ENCODE results near the gene AFF2. TPM values are rescaled to one million over a fixed set of nuclear protein-coding genes. Genes with fewer than 3 reads are reported as not detected.

The AFF2 gene
- polyA plus RNA-seq, 1 of the 3 experiments (the other 2 are of a cell fraction): not detected

DNA sequence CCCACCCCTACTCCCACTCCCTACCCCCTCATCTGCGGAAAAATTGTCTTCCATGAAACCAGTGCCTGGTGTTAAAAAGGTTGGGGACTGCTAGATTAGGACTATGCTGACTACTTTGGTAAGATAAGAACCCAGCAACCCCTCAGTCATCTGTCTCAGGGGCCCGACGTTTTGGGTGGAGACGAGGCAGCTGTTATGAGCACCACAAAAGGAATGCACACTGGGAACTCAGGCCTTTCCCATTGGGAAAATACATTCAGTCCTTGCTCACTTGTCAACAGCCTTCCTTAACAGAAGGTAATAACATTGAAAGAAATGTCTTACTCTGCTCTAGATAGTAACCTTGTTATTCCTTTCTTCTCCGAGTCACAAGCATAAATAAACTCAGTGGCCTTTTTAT lies 310.8 kb downstream of the AFF2 start:
- H3K9ac ChIP-seq: no peak overlapping the region
- no peaks in the 10 kb centered on the region for H3K27me3 ChIP-seq (ENCODE audit: insufficient read depth)
- no peaks in the 10 kb centered on the region for H3K9me2 ChIP-seq
- 0% methylated on average over 5 of the region's 5 CpGs for WGBS (ENCODE audit: low lambda C conversion rate)
- no peaks in the 10 kb centered on the region for H3K4me1 ChIP-seq (ENCODE audit: control insufficient read depth in 1 of 2, insufficient read depth in 2 of 2, low read depth in 1 of 2, low read length in 1 of 2)
- no peak overlapping the region for H3K4me3 ChIP-seq (ENCODE audit: low read depth in 2 of 2, low read length in 1 of 2)
- no peaks in the 10 kb centered on the region for H3K36me3 ChIP-seq (replicated peaks in 1 of 2; ENCODE audit: control insufficient read depth in 1 of 2, insufficient read depth in 2 of 2, low read length in 1 of 2)
- ChIA-PET POLR2A (no interaction called here), CTCF (no interaction called here)
- no peak overlapping the region for H3K4me2 ChIP-seq
- no peak for DNase-seq
- H3F3A ChIP-seq (replicated peaks; ENCODE audit: insufficient read depth): no peaks in the 10 kb centered on the region
- H4K20me1 ChIP-seq (ENCODE audit: insufficient read depth): no peaks in the 10 kb centered on the region
- no peaks in the 10 kb centered on the region for H3K9me3 ChIP-seq
- no peak overlapping the region for H3K27ac ChIP-seq (ENCODE audit: low read depth in 2 of 2, low read length in 1 of 2)
- H2AFZ ChIP-seq (ENCODE audit: low read depth): no peak overlapping the region
- no peak for TF ChIP-seq JUND (IDR thresholded peaks at IDR 0.05)
- H3K79me2 ChIP-seq (ENCODE audit: insufficient read depth): no peaks in the 10 kb centered on the region

DNA sequence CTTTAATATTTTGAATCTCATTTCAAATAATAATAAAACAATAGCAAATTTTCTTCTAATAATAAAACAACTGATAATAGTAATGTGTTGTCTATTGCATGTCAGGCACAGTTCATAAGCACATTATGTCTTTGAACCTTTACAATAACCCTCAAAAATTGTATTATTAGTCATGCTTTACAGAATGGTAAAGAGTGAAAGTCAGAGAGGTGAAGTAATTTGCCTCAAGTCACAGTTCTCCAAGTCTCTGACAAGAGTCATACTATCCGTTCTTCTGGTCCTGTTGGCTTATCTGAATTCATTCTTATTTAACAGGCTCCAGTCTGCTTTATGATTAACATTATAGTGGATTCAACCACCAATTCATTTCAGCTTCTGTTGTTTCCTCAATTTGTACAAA lies 313.0 kb downstream of the AFF2 start:
- no peak overlapping the region for H3K9ac ChIP-seq
- no peak overlapping the region for H3K4me3 ChIP-seq (ENCODE audit: low read depth in 2 of 2, low read length in 1 of 2)
- H3K27ac ChIP-seq (ENCODE audit: low read depth in 2 of 2, low read length in 1 of 2): no peak overlapping the region
- no peaks in the 10 kb centered on the region for H3K27me3 ChIP-seq (ENCODE audit: insufficient read depth)
- H3F3A ChIP-seq (replicated peaks; ENCODE audit: insufficient read depth): no peaks in the 10 kb centered on the region
- WGBS (ENCODE audit: low lambda C conversion rate): 13% methylated on average over 1 of the region's 1 CpG
- no peaks in the 10 kb centered on the region for H3K79me2 ChIP-seq (ENCODE audit: insufficient read depth)
- H3K9me2 ChIP-seq: no peaks in the 10 kb centered on the region
- DNase-seq: no peak
- POLR2A ChIA-PET: no interaction called here
- CTCF ChIA-PET: no interaction called here
- TF ChIP-seq GABPA (IDR thresholded peaks at IDR 0.05; ENCODE audit: low read depth): no peak
- no peak for TF ChIP-seq POLR2AphosphoS5 (IDR thresholded peaks at IDR 0.05; ENCODE audit: low read depth, low read length)
- no peak for TF ChIP-seq FOXM1 (IDR thresholded peaks at IDR 0.05; ENCODE audit: low read depth)
- TF ChIP-seq, protein P1, sequence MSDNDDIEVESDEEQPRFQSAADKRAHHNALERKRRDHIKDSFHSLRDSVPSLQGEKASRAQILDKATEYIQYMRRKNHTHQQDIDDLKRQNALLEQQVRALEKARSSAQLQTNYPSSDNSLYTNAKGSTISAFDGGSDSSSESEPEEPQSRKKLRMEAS (IDR thresholded peaks at IDR 0.05; ENCODE audit: low read depth): no peak
- no peak for TF ChIP-seq ELF1 (IDR thresholded peaks at IDR 0.05)
- TF ChIP-seq RXRA (IDR thresholded peaks at IDR 0.05; ENCODE audit: borderline replicate concordance, low read depth): no peak
- TF ChIP-seq, protein P2, sequence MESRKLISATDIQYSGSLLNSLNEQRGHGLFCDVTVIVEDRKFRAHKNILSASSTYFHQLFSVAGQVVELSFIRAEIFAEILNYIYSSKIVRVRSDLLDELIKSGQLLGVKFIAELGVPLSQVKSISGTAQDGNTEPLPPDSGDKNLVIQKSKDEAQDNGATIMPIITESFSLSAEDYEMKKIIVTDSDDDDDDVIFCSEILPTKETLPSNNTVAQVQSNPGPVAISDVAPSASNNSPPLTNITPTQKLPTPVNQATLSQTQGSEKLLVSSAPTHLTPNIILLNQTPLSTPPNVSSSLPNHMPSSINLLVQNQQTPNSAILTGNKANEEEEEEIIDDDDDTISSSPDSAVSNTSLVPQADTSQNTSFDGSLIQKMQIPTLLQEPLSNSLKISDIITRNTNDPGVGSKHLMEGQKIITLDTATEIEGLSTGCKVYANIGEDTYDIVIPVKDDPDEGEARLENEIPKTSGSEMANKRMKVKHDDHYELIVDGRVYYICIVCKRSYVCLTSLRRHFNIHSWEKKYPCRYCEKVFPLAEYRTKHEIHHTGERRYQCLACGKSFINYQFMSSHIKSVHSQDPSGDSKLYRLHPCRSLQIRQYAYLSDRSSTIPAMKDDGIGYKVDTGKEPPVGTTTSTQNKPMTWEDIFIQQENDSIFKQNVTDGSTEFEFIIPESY (IDR thresholded peaks at IDR 0.05; ENCODE audit: borderline replicate concordance, low read depth): no peak
- TF ChIP-seq EP300 (IDR thresholded peaks at IDR 0.05; ENCODE audit: borderline replicate concordance in 1 of 2, low read depth in 1 of 2, low read length in 1 of 2): no peak
- no peak for TF ChIP-seq TEAD4 (IDR thresholded peaks at IDR 0.05; ENCODE audit: borderline replicate concordance, insufficient read depth)
- TF ChIP-seq TCF12 (IDR thresholded peaks at IDR 0.05): no peak
- no peak for TF ChIP-seq TAF1 (IDR thresholded peaks at IDR 0.05; ENCODE audit: borderline replicate concordance, low read depth, low read length)
- TF ChIP-seq, protein P3, sequence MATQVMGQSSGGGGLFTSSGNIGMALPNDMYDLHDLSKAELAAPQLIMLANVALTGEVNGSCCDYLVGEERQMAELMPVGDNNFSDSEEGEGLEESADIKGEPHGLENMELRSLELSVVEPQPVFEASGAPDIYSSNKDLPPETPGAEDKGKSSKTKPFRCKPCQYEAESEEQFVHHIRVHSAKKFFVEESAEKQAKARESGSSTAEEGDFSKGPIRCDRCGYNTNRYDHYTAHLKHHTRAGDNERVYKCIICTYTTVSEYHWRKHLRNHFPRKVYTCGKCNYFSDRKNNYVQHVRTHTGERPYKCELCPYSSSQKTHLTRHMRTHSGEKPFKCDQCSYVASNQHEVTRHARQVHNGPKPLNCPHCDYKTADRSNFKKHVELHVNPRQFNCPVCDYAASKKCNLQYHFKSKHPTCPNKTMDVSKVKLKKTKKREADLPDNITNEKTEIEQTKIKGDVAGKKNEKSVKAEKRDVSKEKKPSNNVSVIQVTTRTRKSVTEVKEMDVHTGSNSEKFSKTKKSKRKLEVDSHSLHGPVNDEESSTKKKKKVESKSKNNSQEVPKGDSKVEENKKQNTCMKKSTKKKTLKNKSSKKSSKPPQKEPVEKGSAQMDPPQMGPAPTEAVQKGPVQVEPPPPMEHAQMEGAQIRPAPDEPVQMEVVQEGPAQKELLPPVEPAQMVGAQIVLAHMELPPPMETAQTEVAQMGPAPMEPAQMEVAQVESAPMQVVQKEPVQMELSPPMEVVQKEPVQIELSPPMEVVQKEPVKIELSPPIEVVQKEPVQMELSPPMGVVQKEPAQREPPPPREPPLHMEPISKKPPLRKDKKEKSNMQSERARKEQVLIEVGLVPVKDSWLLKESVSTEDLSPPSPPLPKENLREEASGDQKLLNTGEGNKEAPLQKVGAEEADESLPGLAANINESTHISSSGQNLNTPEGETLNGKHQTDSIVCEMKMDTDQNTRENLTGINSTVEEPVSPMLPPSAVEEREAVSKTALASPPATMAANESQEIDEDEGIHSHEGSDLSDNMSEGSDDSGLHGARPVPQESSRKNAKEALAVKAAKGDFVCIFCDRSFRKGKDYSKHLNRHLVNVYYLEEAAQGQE (IDR thresholded peaks at IDR 0.05; ENCODE audit: low read depth, low read length): no peak
- TF ChIP-seq GATA2 (CRISPR knock-in tag; IDR thresholded peaks at IDR 0.05): no peak
- TF ChIP-seq, protein P4, sequence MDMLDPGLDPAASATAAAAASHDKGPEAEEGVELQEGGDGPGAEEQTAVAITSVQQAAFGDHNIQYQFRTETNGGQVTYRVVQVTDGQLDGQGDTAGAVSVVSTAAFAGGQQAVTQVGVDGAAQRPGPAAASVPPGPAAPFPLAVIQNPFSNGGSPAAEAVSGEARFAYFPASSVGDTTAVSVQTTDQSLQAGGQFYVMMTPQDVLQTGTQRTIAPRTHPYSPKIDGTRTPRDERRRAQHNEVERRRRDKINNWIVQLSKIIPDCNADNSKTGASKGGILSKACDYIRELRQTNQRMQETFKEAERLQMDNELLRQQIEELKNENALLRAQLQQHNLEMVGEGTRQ (IDR thresholded peaks at IDR 0.05; ENCODE audit: borderline replicate concordance, low read depth, low read length): no peak
- H3K4me1 ChIP-seq (ENCODE audit: control insufficient read depth in 1 of 2, insufficient read depth in 2 of 2, low read depth in 1 of 2, low read length in 1 of 2): no peaks in the 10 kb centered on the region
- H3K9me3 ChIP-seq: no peaks in the 10 kb centered on the region
- no peak overlapping the region for H2AFZ ChIP-seq (ENCODE audit: low read depth)
- H4K20me1 ChIP-seq (ENCODE audit: insufficient read depth): no peaks in the 10 kb centered on the region
- no peaks in the 10 kb centered on the region for H3K36me3 ChIP-seq (replicated peaks in 1 of 2; ENCODE audit: control insufficient read depth in 1 of 2, insufficient read depth in 2 of 2, low read length in 1 of 2)
- no peak overlapping the region for H3K4me2 ChIP-seq

Data from SK-N-SH (cell line).